ENCODE results near the gene MUC3A.
"Not testable (repeated sequence)": the region's sequence is repeated elsewhere in the genome, so short reads cannot be mapped to it uniquely, and the experiment has no call there.

MUC3A gene

GRCh38 chr7:100998530-100998929 lies 49.2 kb downstream of the MUC3A start:
- DNase-seq; H3K9ac ChIP-seq (ENCODE audit: low read depth, low read length); H2AFZ ChIP-seq (ENCODE audit: low read depth, low read length); H3K4me1 ChIP-seq (ENCODE audit: insufficient read depth, low read length); H3K27me3 ChIP-seq (ENCODE audit: insufficient read depth, low read length, poor library complexity); H3K4me2 ChIP-seq (ENCODE audit: insufficient read depth, low read length); H4K20me1 ChIP-seq (ENCODE audit: insufficient read depth, low read length); H3K27ac ChIP-seq (ENCODE audit: low read length); H3K4me3 ChIP-seq (ENCODE audit: low read depth in 1 of 2, low read length in 2 of 2); H3K79me2 ChIP-seq (ENCODE audit: insufficient read depth, low read length); H3K9me3 ChIP-seq (ENCODE audit: insufficient read depth, low read length, severe bottlenecking); ATAC-seq (ENCODE audit: insufficient read depth, low read depth); H3K36me3 ChIP-seq (ENCODE audit: insufficient read depth, low read length): not testable (repeated sequence)

- not testable (repeated sequence) for H4K20me1 ChIP-seq (ENCODE audit: insufficient read depth, low read length); H3K9ac ChIP-seq (ENCODE audit: low read depth, low read length); H3K4me2 ChIP-seq (ENCODE audit: insufficient read depth, low read length); H3K79me2 ChIP-seq (ENCODE audit: insufficient read depth, low read length); ATAC-seq (ENCODE audit: insufficient read depth, low read depth); DNase-seq; H3K27ac ChIP-seq (ENCODE audit: low read length); H3K4me1 ChIP-seq (ENCODE audit: insufficient read depth, low read length); H2AFZ ChIP-seq (ENCODE audit: low read depth, low read length); H3K27me3 ChIP-seq (ENCODE audit: insufficient read depth, low read length, poor library complexity); H3K9me3 ChIP-seq (ENCODE audit: insufficient read depth, low read length, severe bottlenecking); H3K4me3 ChIP-seq (ENCODE audit: low read depth in 1 of 2, low read length in 2 of 2); H3K36me3 ChIP-seq (ENCODE audit: insufficient read depth, low read length)
These were observed 50.0 kb downstream of the MUC3A start for GRCh38 chr7:100999334-100999733.

GRCh38 chr7:101000025-101000424 lies 50.7 kb downstream of the MUC3A start:
- not testable (repeated sequence) for H3K79me2 ChIP-seq (ENCODE audit: insufficient read depth, low read length); H4K20me1 ChIP-seq (ENCODE audit: insufficient read depth, low read length); ATAC-seq (ENCODE audit: insufficient read depth, low read depth); H3K4me3 ChIP-seq (ENCODE audit: low read depth in 1 of 2, low read length in 2 of 2); H3K9me3 ChIP-seq (ENCODE audit: insufficient read depth, low read length, severe bottlenecking); H3K27ac ChIP-seq (ENCODE audit: low read length); H3K36me3 ChIP-seq (ENCODE audit: insufficient read depth, low read length); DNase-seq; H3K9ac ChIP-seq (ENCODE audit: low read depth, low read length); H2AFZ ChIP-seq (ENCODE audit: low read depth, low read length); H3K27me3 ChIP-seq (ENCODE audit: insufficient read depth, low read length, poor library complexity); H3K4me1 ChIP-seq (ENCODE audit: insufficient read depth, low read length); H3K4me2 ChIP-seq (ENCODE audit: insufficient read depth, low read length)

- H3K4me3 ChIP-seq (ENCODE audit: low read depth in 1 of 2, low read length in 2 of 2); H3K4me2 ChIP-seq (ENCODE audit: insufficient read depth, low read length); DNase-seq: not testable (repeated sequence)
These were observed 53.0 kb downstream of the MUC3A start for GRCh38 chr7:101002333-101002732.

GRCh38 chr7:101007361-101007760 lies 58.0 kb downstream of the MUC3A start:
- not testable (repeated sequence) for H3K36me3 ChIP-seq (ENCODE audit: insufficient read depth, low read length); ATAC-seq (ENCODE audit: insufficient read depth, low read depth); H3K4me2 ChIP-seq (ENCODE audit: insufficient read depth, low read length); H3K27me3 ChIP-seq (ENCODE audit: insufficient read depth, low read length, poor library complexity); H3K4me1 ChIP-seq (ENCODE audit: insufficient read depth, low read length); H3K79me2 ChIP-seq (ENCODE audit: insufficient read depth, low read length); H4K20me1 ChIP-seq (ENCODE audit: insufficient read depth, low read length); H3K9ac ChIP-seq (ENCODE audit: low read depth, low read length); DNase-seq; H3K27ac ChIP-seq (ENCODE audit: low read length); H3K9me3 ChIP-seq (ENCODE audit: insufficient read depth, low read length, severe bottlenecking); H2AFZ ChIP-seq (ENCODE audit: low read depth, low read length); H3K4me3 ChIP-seq (ENCODE audit: low read depth in 1 of 2, low read length in 2 of 2)

More at GRCh38 chr7:101002333-101002732, 53.0 kb downstream of the MUC3A start:
- H3K36me3 ChIP-seq (ENCODE audit: insufficient read depth, low read length); H3K27ac ChIP-seq (ENCODE audit: low read length); H3K27me3 ChIP-seq (ENCODE audit: insufficient read depth, low read length, poor library complexity); H4K20me1 ChIP-seq (ENCODE audit: insufficient read depth, low read length); ATAC-seq (ENCODE audit: insufficient read depth, low read depth); H3K9ac ChIP-seq (ENCODE audit: low read depth, low read length); H3K79me2 ChIP-seq (ENCODE audit: insufficient read depth, low read length); H2AFZ ChIP-seq (ENCODE audit: low read depth, low read length); H3K9me3 ChIP-seq (ENCODE audit: insufficient read depth, low read length, severe bottlenecking); H3K4me1 ChIP-seq (ENCODE audit: insufficient read depth, low read length): not testable (repeated sequence)

- ATAC-seq (ENCODE audit: insufficient read depth, low read depth): no peak
These were observed 60.3 kb downstream of the MUC3A start for GRCh38 chr7:101009629-101010028.

More at GRCh38 chr7:101009629-101010028, 60.3 kb downstream of the MUC3A start:
- Histone ChIP-seq H4K20me1 (ENCODE audit: insufficient read depth, low read length) (no peaks in the 10 kb centered on the region), H3K27me3 (ENCODE audit: insufficient read depth, low read length, poor library complexity) (no peaks in the 10 kb centered on the region), H3K4me1 (ENCODE audit: insufficient read depth, low read length) (no peaks in the 10 kb centered on the region), H3K4me3 (ENCODE audit: low read depth in 1 of 2, low read length in 2 of 2) (no peak overlapping the region), H3K9ac (ENCODE audit: low read depth, low read length) (no peak overlapping the region), H3K9me3 (ENCODE audit: insufficient read depth, low read length, severe bottlenecking) (no peaks in the 10 kb centered on the region), H2AFZ (ENCODE audit: low read depth, low read length) (no peak overlapping the region), H3K79me2 (ENCODE audit: insufficient read depth, low read length) (no peaks in the 10 kb centered on the region), H3K4me2 (ENCODE audit: insufficient read depth, low read length) (no peak overlapping the region), H3K27ac (ENCODE audit: low read length) (no peak overlapping the region), H3K36me3 (ENCODE audit: insufficient read depth, low read length) (no peaks in the 10 kb centered on the region)
- DNase-seq: no peak
- TF ChIP-seq CTCF (IDR thresholded peaks at IDR 0.05; ENCODE audit: borderline replicate concordance, extremely low read depth, low read length, poor library complexity, severe bottlenecking) (no peak), EZH2 (IDR thresholded peaks at IDR 0.05; ENCODE audit: borderline replicate concordance, low read depth, low read length, severe bottlenecking) (no peak)

All from DND-41 (cell line).